ENCODE results near the gene PRSS27. TPM values are rescaled to one million over a fixed set of nuclear protein-coding genes. Genes with fewer than 3 reads are reported as not detected.

PRSS27 gene
- total RNA-seq, 1 experiment from 2014 or later: 14.8 TPM

GRCh38 chr16:2675021-2675420 lies 45.0 kb downstream of the PRSS27 start:
- H3K79me2 ChIP-seq (ENCODE audit: low read depth): peaks cover 18% of the 10 kb centered on the region
- ChIA-PET POLR2A (ENCODE audit: unreplicated experiment) (no interaction called here), CTCF (no interaction called here)
- no peak overlapping the region for H3K4me3 ChIP-seq
- no peaks in the 10 kb centered on the region for H3K9me3 ChIP-seq (ENCODE audit: insufficient read depth, low read depth)
- H3K36me3 ChIP-seq (ENCODE audit: low read depth): peaks cover 6% of the 10 kb centered on the region; the same call in 1 of the 2 replicates
- H3K4me2 ChIP-seq: no peak overlapping the region
- H2AFZ ChIP-seq: no peak overlapping the region
- H3F3A ChIP-seq (ENCODE audit: insufficient read depth, low read depth): peaks cover 35% of the 10 kb centered on the region
- BruUV-seq (replicated peaks): no TSS peak
- peaks cover 26% of the 10 kb centered on the region for H3K4me1 ChIP-seq (replicated peaks; ENCODE audit: insufficient read depth)
- no peaks in the 10 kb centered on the region for H3K27me3 ChIP-seq (ENCODE audit: insufficient read depth, low read depth)
- no peaks in the 10 kb centered on the region for H3K9me2 ChIP-seq (ENCODE audit: insufficient read depth)
- TF ChIP-seq, protein P1, sequence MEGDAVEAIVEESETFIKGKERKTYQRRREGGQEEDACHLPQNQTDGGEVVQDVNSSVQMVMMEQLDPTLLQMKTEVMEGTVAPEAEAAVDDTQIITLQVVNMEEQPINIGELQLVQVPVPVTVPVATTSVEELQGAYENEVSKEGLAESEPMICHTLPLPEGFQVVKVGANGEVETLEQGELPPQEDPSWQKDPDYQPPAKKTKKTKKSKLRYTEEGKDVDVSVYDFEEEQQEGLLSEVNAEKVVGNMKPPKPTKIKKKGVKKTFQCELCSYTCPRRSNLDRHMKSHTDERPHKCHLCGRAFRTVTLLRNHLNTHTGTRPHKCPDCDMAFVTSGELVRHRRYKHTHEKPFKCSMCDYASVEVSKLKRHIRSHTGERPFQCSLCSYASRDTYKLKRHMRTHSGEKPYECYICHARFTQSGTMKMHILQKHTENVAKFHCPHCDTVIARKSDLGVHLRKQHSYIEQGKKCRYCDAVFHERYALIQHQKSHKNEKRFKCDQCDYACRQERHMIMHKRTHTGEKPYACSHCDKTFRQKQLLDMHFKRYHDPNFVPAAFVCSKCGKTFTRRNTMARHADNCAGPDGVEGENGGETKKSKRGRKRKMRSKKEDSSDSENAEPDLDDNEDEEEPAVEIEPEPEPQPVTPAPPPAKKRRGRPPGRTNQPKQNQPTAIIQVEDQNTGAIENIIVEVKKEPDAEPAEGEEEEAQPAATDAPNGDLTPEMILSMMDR (conservative IDR thresholded peaks at IDR 0.05): no peak
- no peak for TF ChIP-seq EZH2 (IDR thresholded peaks at IDR 0.05; ENCODE audit: low read depth)
- no peak overlapping the region for H3K27ac ChIP-seq
- DNase-seq: no peak
- intact Hi-C loops (cut with micrococcal nuclease; ENCODE audit: unreplicated experiment): no loop called here
- no peaks in the 10 kb centered on the region; the same call in 1 of the 2 replicates for H4K20me1 ChIP-seq (ENCODE audit: insufficient read depth)

GRCh38 chr16:2673066-2673999 lies 46.7 kb downstream of the PRSS27 start:
- no peaks in the 10 kb centered on the region for H3K36me3 ChIP-seq (ENCODE audit: low read depth)
- TF ChIP-seq EZH2 (IDR thresholded peaks at IDR 0.05; ENCODE audit: low read depth): no peak
- TF ChIP-seq, protein P1 (conservative IDR thresholded peaks at IDR 0.05): no peak
- H3F3A ChIP-seq (ENCODE audit: insufficient read depth, low read depth): peaks cover 28% of the 10 kb centered on the region
- no peaks in the 10 kb centered on the region for H3K27me3 ChIP-seq (ENCODE audit: insufficient read depth, low read depth)
- H3K4me3 ChIP-seq: peak overlapping the region; percentile 72
- peak; percentile 92 to 100 for DNase-seq
- ChIA-PET POLR2A (ENCODE audit: unreplicated experiment) (interaction anchor here (0.6 to 1.3 kb wide), 7 partner anchors 9 to 375 kb away, joined by 3 to 19 read pairs (median 3); partner anchors contain the start of genes FLYWCH1 and KCTD5), CTCF (interaction anchor here (0.6 to 1.2 kb wide), 2 partner anchors 9 to 712 kb away, joined by 4 to 6 read pairs; partner anchors contain the start of gene KCTD5)
- peaks cover 18% of the 10 kb centered on the region for H3K79me2 ChIP-seq (ENCODE audit: low read depth)
- peaks cover 19% of the 10 kb centered on the region for H3K4me1 ChIP-seq (replicated peaks; ENCODE audit: insufficient read depth)
- no peaks in the 10 kb centered on the region; the same call in 1 of the 2 replicates for H4K20me1 ChIP-seq (ENCODE audit: insufficient read depth)
- peak overlapping the region; percentile 46 for H3K27ac ChIP-seq
- no peaks in the 10 kb centered on the region for H3K9me3 ChIP-seq (ENCODE audit: insufficient read depth, low read depth)
- BruUV-seq (replicated peaks): no TSS peak
- H3K4me2 ChIP-seq: peak overlapping the region; percentile 73
- peak overlapping the region; percentile 84 for H2AFZ ChIP-seq
- H3K9me2 ChIP-seq (ENCODE audit: insufficient read depth): no peaks in the 10 kb centered on the region
- intact Hi-C loops (cut with micrococcal nuclease; ENCODE audit: unreplicated experiment): loop anchor here (2.0 kb wide), 2 partner anchors 47 to 231 kb away; partner anchors contain the start of gene PRSS27

DNA sequence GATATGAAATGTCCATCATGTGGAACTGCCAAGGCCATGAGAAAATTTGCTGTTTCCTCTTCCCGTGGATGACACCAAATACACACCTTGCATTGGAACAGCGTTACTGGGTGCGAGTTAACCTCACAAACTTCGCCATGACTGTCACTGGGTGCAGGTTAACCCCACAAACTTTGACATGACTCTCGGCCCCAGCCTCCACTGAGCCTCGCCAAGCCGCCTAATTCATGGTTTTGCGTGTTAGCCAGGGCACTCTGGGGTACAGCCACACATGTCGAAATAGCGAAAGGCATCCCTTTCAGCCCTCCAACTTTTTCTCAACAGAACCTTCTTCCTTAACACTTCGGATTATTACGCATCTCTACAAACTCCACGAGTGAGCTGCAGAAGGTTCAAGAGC lies 48.3 kb downstream of the PRSS27 start:
- Histone ChIP-seq H3F3A (ENCODE audit: insufficient read depth, low read depth) (peaks cover 21% of the 10 kb centered on the region), H3K27ac (no peak overlapping the region), H2AFZ (no peak overlapping the region), H3K27me3 (ENCODE audit: insufficient read depth, low read depth) (no peaks in the 10 kb centered on the region), H3K4me3 (peak overlapping the region; percentile 72; the same call in 1 of the 2 replicates), H3K4me2 (peak overlapping the region; percentile 83), H3K9me2 (ENCODE audit: insufficient read depth) (no peaks in the 10 kb centered on the region), H4K20me1 (ENCODE audit: insufficient read depth) (no peaks in the 10 kb centered on the region; the same call in 1 of the 2 replicates), H3K79me2 (ENCODE audit: low read depth) (peaks cover 18% of the 10 kb centered on the region), H3K36me3 (ENCODE audit: low read depth) (0 out of 2 replicates have a peak, but pooled peaks cover 4% of the 10 kb centered on the region), H3K4me1 (replicated peaks; ENCODE audit: insufficient read depth) (peaks cover 19% of the 10 kb centered on the region), H3K9me3 (ENCODE audit: insufficient read depth, low read depth) (no peaks in the 10 kb centered on the region)
- intact Hi-C loops (cut with micrococcal nuclease; ENCODE audit: unreplicated experiment): loop anchor here (2.0 kb wide), 2 partner anchors 49 to 233 kb away; partner anchors contain the start of gene PRSS27
- no peak for DNase-seq
- POLR2A ChIA-PET (ENCODE audit: unreplicated experiment): no interaction called here
- no peak for TF ChIP-seq EZH2 (IDR thresholded peaks at IDR 0.05; ENCODE audit: low read depth)
- TF ChIP-seq, protein P1 (conservative IDR thresholded peaks at IDR 0.05): no peak
- no TSS peak for BruUV-seq (replicated peaks)
- CTCF ChIA-PET: no interaction called here

All from PC-9 (cell line).